SK-N-SH (cell line): Measurements from ENCODE around the gene PMM2.

Source experiments
- EP300 ChIP-seq, 2 experiments: IDR thresholded peaks; 2 replicates each; pipeline versions ENCODE4 v1.4.0 to v1.6.1; 2012; ENCODE audit warnings: borderline replicate concordance in 1 of 2, low read depth in 1 of 2, low read length in 1 of 2
- FOXM1 ChIP-seq: IDR thresholded peaks from 2 replicates; pipeline ENCODE4 v1.4.0; 2012; ENCODE audit warnings: low read depth, mild to moderate bottlenecking
- GABPA ChIP-seq: IDR thresholded peaks from 2 replicates; pipeline ENCODE4 v1.4.0; 2012; ENCODE audit warnings: low read depth, mild to moderate bottlenecking
- POLR2AphosphoS5 ChIP-seq: IDR thresholded peaks from 2 replicates; pipeline ENCODE4 v1.6.1; 2012; ENCODE audit warnings: low read depth, low read length
- RAD21 ChIP-seq: IDR thresholded peaks from 2 replicates; pipeline ENCODE4 v1.6.1; 2012; ENCODE audit warnings: mild to moderate bottlenecking, low read length
- REST ChIP-seq: IDR thresholded peaks from 2 replicates; pipeline ENCODE4 v1.6.1; 2012; ENCODE audit warnings: mild to moderate bottlenecking, low read depth, low read length, moderate library complexity
- RFX5 ChIP-seq: IDR thresholded peaks from 2 replicates; pipeline ENCODE4 v1.6.1; 2012; ENCODE audit warnings: mild to moderate bottlenecking, improper control_type of control experiment, low read length
- TEAD4 ChIP-seq: IDR thresholded peaks from 2 replicates; pipeline ENCODE4 v1.4.0; 2012; ENCODE audit warnings: mild to moderate bottlenecking, borderline replicate concordance; ENCODE audit not compliant: insufficient read depth
- USF1 ChIP-seq: IDR thresholded peaks from 2 replicates; pipeline ENCODE4 v1.4.0; 2012; ENCODE audit warnings: low read depth, borderline replicate concordance
- ZBTB33 ChIP-seq: IDR thresholded peaks from 2 replicates; pipeline ENCODE4 v1.4.0; 2012; ENCODE audit warnings: low read depth, borderline replicate concordance
- TF ChIP-seq, protein P1 (sequence below): fragments of 200-600 bp; sonication (generic); IDR thresholded peaks from 2 replicates; pipeline ENCODE4 v1.6.1; 2017; ENCODE audit warnings: antibody characterized with exemption, mild to moderate bottlenecking, moderate library complexity

- TF ChIP-seq RAD21 (no peak), ZBTB33 (no peak), REST (no peak), POLR2AphosphoS5 (no peak), EP300 (IDR thresholded peaks at IDR 0.05; ENCODE audit: borderline replicate concordance in 1 of 2, low read depth in 1 of 2, low read length in 1 of 2) (no peak), RFX5 (no peak), USF1 (no peak), GABPA (no peak), FOXM1 (no peak), TEAD4 (no peak)
- TF ChIP-seq, protein P1, sequence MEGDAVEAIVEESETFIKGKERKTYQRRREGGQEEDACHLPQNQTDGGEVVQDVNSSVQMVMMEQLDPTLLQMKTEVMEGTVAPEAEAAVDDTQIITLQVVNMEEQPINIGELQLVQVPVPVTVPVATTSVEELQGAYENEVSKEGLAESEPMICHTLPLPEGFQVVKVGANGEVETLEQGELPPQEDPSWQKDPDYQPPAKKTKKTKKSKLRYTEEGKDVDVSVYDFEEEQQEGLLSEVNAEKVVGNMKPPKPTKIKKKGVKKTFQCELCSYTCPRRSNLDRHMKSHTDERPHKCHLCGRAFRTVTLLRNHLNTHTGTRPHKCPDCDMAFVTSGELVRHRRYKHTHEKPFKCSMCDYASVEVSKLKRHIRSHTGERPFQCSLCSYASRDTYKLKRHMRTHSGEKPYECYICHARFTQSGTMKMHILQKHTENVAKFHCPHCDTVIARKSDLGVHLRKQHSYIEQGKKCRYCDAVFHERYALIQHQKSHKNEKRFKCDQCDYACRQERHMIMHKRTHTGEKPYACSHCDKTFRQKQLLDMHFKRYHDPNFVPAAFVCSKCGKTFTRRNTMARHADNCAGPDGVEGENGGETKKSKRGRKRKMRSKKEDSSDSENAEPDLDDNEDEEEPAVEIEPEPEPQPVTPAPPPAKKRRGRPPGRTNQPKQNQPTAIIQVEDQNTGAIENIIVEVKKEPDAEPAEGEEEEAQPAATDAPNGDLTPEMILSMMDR: no peak
These were observed 36.6 kb upstream of the PMM2 start for GRCh38 chr16:8761078-8761477.
